Measurements from ENCODE around the gene PRDM2.

The PRDM2 gene

DNA sequence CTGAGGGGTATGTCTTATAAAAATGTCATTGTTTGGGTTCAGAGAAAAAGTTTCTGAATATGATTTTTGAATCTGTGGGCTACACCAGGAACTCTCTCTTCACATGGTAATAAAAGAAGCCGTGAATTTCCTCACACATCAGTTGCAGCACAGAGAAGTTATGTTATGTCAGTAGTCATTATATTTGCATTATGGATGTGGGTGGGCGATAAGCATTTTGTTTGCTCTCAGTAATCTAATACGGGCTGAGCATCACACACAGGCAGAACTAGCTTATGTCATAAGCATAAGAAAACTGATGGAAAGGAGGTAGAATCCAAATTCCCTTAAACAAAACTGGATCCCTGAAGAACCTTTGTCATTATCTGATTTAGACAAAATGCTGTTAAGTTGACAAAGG is 70.8 kb downstream of the PRDM2 start:
- TF ChIP-seq, protein P1, sequence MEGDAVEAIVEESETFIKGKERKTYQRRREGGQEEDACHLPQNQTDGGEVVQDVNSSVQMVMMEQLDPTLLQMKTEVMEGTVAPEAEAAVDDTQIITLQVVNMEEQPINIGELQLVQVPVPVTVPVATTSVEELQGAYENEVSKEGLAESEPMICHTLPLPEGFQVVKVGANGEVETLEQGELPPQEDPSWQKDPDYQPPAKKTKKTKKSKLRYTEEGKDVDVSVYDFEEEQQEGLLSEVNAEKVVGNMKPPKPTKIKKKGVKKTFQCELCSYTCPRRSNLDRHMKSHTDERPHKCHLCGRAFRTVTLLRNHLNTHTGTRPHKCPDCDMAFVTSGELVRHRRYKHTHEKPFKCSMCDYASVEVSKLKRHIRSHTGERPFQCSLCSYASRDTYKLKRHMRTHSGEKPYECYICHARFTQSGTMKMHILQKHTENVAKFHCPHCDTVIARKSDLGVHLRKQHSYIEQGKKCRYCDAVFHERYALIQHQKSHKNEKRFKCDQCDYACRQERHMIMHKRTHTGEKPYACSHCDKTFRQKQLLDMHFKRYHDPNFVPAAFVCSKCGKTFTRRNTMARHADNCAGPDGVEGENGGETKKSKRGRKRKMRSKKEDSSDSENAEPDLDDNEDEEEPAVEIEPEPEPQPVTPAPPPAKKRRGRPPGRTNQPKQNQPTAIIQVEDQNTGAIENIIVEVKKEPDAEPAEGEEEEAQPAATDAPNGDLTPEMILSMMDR (IDR thresholded peaks at IDR 0.05; ENCODE audit: insufficient read depth, low read depth, low read length, missing control alignments), result no peak
- no peak for DNase-seq (ENCODE audit: low read depth)

DNA sequence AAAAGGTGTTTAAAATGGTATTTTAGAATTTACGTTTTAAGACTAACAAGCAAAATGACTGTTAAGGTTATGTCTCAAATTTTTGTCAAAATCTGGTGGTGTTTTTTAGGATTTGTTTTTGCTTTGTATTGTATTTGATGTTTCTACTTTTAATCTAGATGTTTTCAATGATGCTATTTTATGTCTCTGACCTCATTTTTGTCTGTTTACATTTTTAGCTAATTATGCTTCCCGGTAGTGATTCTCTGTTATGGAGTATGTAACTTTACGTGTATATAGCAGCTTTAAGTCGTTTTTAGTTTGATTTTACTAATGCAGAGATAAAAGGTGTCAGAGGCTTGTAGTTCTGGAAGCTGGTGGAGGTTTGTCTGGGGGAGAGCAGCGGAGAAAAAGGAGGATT is 71.8 kb downstream of the PRDM2 start:
- TF ChIP-seq, protein P1 (IDR thresholded peaks at IDR 0.05; ENCODE audit: insufficient read depth, low read depth, low read length, missing control alignments), result no peak
- H3K4me3 ChIP-seq (ENCODE audit: low read length), result no peak overlapping the region
- no peak for DNase-seq (ENCODE audit: low read depth)

More for the DNA sequence above, 70.8 kb downstream of the PRDM2 start:
- H3K4me3 ChIP-seq (ENCODE audit: low read length), result no peak overlapping the region

DNA sequence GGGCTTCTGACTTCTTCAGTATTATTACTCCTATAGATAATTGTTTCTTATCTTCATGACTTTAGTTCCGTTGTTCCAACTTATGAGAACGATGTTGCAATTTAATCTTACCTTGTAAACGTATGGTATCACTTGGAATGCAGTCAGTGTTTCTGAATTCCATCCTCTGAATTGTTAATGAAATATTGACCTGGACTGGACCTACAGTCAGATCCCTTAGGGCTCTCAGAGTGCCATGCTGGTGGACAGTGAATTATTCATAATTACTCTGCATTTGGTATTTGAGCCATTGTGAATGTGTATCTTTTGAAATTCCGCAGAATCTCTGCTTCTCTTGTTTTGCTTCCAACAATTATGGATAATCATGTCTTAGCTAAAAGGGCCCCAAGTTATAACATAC is 72.3 kb downstream of the PRDM2 start:
- TF ChIP-seq, protein P1 (IDR thresholded peaks at IDR 0.05; ENCODE audit: insufficient read depth, low read depth, low read length, missing control alignments), result no peak
- DNase-seq (ENCODE audit: low read depth), result no peak
- H3K4me3 ChIP-seq (ENCODE audit: low read length), result no peak overlapping the region

DNA sequence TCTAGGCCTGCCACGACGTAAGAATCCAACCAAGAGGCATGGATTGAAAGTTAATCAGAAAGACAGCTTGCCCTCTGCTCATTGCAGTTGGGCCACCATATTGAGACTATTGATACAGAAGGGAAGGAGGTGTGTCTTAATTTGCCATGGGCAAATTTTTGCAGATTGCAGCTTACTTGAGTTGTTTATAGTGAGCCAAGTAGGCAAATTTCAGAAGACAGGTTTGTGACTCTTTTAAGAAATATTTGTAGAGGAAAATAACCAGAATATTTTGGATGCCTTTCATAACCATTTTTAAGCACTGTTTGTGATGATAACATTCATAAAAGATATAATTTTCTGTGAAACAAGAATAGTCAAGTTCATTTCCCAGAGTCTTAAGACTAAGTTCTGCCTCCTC is 74.1 kb downstream of the PRDM2 start:
- TF ChIP-seq, protein P1 (IDR thresholded peaks at IDR 0.05; ENCODE audit: insufficient read depth, low read depth, low read length, missing control alignments), result no peak
- no peak overlapping the region for H3K4me3 ChIP-seq (ENCODE audit: low read length)
- no peak for DNase-seq (ENCODE audit: low read depth)

DNA sequence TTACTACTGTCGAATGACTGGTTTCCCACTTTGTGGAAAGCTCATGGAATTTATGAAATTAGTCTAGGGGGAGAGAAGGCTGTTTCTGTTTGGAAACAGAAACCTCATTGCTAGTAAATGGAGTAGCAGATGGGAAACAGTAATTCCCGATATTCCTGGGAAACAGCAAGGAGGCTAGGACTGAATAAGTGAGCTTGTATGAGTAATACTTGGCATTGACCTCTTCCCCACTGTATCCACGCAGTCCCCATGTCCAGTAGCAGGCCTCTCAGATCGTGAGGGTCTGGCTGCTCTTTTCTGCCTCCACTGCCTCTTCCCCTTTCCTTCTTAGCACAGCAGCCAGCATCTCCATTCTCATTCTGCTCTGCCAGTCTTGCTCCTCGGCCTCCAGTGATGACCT is 75.5 kb downstream of the PRDM2 start:
- no peak overlapping the region for H3K4me3 ChIP-seq (ENCODE audit: low read length)
- TF ChIP-seq, protein P1 (IDR thresholded peaks at IDR 0.05; ENCODE audit: insufficient read depth, low read depth, low read length, missing control alignments), result no peak
- DNase-seq (ENCODE audit: low read depth), result no peak

DNA sequence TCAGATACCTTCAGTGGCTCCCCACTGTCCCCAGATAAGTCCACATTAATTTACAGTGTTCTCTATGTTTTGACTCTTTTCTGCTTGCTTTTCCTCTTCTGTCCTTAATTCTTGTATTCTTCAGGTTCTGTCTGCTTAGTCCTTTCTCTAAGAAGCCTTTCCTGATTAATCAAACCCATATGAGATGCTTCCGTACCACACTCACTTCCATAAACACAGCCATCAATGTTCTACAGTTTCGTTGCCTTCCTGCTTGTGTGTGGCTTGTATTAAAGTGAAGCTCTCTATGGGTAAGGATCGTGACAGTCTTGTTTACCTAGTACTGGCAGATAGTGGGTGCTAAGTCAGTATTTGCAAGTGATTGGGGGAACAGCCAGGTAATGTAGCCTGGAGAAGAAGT is 75.9 kb downstream of the PRDM2 start:
- TF ChIP-seq, protein P1 (IDR thresholded peaks at IDR 0.05; ENCODE audit: insufficient read depth, low read depth, low read length, missing control alignments), result no peak
- no peak overlapping the region for H3K4me3 ChIP-seq (ENCODE audit: low read length)
- DNase-seq (ENCODE audit: low read depth), result no peak

DNA sequence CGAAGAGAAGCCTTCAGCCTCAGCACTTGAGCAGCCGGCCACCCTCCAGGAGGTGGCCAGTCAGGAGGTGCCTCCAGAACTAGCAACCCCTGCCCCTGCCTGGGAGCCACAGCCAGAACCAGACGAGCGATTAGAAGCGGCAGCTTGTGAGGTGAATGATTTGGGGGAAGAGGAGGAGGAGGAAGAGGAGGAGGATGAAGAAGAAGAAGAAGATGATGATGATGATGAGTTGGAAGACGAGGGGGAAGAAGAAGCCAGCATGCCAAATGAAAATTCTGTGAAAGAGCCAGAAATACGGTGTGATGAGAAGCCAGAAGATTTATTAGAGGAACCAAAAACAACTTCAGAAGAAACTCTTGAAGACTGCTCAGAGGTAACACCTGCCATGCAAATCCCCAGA is 78.4 kb downstream of the PRDM2 start:
- no peak overlapping the region for H3K4me3 ChIP-seq (ENCODE audit: low read length)
- DNase-seq (ENCODE audit: low read depth), result no peak
- TF ChIP-seq, protein P1 (IDR thresholded peaks at IDR 0.05; ENCODE audit: insufficient read depth, low read depth, low read length, missing control alignments), result no peak
